GM12864 (cell line): Measurements from ENCODE around the gene SLC7A9.
"Not testable (repeated sequence)": the region's sequence is repeated elsewhere in the genome, so short reads cannot be mapped to it uniquely, and the experiment has no call there.

Experiments used
- DNase-seq: peaks from one replicate; pipeline ENCODE4 v3.0.0-alpha.2; 2011; ENCODE audit warnings: low read depth
- H3K4me3 ChIP-seq: 2 replicates; pipeline ENCODE4 v1.5.1; 2011; ENCODE audit warnings: mild to moderate bottlenecking, low read depth, low read length, control low read depth
- CTCF ChIP-seq: IDR thresholded peaks from 2 replicates; pipeline ENCODE4 v1.5.1; 2011; ENCODE audit warnings: low read depth, mild to moderate bottlenecking, moderate library complexity, low read length, control low read depth, inconsistent platforms; ENCODE audit errors: missing control alignments

Gene SLC7A9

DNA sequence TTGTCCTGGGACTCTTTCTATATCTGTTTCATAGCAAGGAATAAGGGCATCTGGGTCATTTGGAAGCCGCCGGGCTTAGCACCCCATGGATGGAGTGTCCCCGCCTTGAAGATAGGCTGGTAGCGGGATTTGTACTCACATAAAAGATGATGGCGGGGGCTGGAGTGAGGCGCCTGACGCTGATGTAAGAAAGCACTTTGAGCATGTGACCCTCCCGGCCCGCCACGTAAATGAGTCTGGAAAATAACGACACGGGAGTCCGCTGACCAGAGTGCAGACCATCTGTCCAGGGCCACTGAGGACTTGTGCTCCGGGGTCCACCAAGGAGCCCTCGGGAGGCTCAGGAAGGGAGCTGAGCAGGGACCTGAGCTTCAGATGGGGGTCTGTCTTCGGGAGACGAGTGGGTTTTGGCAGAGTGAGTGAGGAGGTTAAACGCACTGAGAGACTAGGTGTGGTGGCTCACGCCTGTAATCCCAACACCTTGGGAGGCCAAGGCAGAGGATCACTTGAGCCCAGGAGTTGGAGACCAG, 25.8 kb downstream of the SLC7A9 start:
- DNase-seq, result no peak
- TF ChIP-seq CTCF, result no peak
- no peak overlapping the region for H3K4me3 ChIP-seq

DNA sequence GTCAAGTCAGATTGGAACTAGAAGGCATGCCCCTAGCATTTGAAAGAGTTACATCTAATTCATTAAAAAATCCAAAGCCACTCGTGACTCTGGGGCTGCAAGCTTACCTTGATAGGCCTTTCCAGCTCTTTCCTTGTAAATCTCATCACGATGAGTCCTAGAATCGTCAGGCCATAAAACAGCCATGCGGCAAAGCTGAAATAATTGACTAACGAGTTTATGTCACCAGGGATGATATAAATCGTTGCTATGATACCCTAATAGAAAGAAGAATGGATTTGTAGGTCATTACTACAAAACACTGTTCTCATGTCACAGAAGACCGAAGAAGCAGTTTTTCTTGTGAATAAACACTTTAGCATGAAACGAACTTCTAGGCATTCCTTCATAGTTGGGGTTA, 27.5 kb downstream of the SLC7A9 start:
- H3K4me3 ChIP-seq, result no peak overlapping the region
- no peak for DNase-seq
- no peak for TF ChIP-seq CTCF

- H3K4me3 ChIP-seq, result no peak overlapping the region
- TF ChIP-seq CTCF, result no peak
- DNase-seq, result no peak
Measured at GRCh38 chr19:32837531-32837930, 32.0 kb downstream of the SLC7A9 start.

DNA sequence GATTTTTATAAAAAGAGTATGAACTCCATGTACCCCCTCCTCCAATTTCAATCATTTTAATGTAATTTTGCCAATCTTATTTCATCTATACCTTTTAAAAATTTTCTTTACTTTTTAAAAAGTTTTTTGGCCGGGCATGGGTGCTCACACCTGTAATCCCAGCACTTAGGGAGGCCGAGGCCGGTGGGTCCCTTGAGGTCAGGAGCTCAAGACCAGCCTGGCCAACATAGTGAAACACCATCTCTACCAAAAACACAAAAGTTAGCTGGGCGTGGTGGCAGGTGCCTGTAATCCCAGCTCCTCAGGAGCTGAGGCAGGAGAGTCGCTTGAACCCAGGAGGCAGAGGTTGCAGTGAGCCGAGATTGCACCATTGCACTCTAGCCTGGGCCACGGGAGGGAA, 36.2 kb downstream of the SLC7A9 start:
- H3K4me3 ChIP-seq, DNase-seq: not testable (repeated sequence)

- not testable (repeated sequence) for DNase-seq, H3K4me3 ChIP-seq
Measured at GRCh38 chr19:32832825-32833224, 36.7 kb downstream of the SLC7A9 start.

GRCh38 chr19:32832094-32832493, 37.5 kb downstream of the SLC7A9 start:
- not testable (repeated sequence) for DNase-seq, H3K4me3 ChIP-seq

GRCh38 chr19:32831611-32832010, 38.0 kb downstream of the SLC7A9 start:
- no peak for DNase-seq
- no peak overlapping the region for H3K4me3 ChIP-seq
- no peak for TF ChIP-seq CTCF

DNA sequence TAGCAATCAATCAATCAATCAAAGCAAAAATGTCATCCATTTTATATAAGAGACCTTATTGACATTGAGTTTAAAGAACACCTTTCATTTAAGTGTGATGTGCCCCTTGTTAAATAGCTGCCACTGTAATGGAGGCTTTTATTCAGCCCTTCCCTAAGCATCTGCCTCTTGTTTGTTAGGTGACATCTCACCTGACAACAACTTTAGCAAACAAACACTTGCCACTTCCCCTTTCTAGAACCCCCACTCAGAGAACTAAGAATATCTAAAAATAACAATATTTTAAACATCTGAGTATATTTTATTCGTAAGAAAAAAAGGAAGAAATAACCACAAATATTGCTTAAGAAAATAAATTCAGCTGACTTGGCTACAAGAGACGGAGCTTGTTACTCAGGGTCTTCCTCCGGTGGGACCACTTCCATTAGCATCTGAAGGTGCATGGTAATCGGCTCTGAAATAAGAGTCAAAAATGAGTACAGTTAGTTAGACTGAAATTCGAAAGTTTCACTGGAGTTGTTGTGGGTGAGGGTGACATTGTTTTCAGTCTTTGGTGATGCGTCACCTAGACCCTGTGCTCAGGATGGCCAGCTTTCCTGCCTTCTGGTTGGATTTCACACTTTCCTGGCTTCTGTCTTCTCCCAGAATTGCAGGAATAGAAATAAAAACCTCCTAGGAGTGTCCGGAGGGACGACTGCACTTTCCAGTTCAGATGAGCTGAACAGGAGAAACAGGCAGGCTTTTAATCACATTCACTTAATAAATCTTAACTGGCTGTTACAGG, 39.1 kb downstream of the SLC7A9 start:
- no peak overlapping the region for H3K4me3 ChIP-seq
- TF ChIP-seq CTCF, result no peak
- DNase-seq, result peak; percentile 18
